ENCODE measurements around the gene RAB4B. TPM values are rescaled to one million over a fixed set of nuclear protein-coding genes. Genes with fewer than 3 reads are reported as not detected.

RAB4B gene
- total and polyA plus RNA-seq, 2 experiments from 2014 or later: 27.4 to 29.0 TPM

DNA sequence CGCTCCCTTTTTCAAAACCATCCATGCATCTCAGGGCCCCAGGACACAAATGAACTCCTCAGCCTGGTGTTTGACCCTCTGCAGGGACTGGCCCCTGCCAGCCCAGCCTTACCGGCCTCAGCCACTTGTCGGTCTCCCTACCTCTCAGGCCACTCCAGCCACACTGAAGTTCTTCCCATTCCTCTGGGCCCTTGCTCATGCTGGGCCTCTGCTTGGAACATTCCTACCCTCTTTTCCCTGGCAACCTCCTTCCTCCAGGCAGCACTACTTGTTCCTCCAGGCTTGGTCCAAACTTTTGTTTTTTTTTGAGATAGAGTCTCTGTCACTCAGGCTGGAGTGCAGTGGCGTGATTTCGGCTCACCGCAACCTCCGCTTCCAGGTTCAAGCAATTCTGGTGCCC is 13.3 kb downstream of the RAB4B start:
- H3K27ac ChIP-seq (ENCODE audit: low read depth): no peak overlapping the region
- no peak overlapping the region for H3K4me3 ChIP-seq
- no peak for DNase-seq (ENCODE audit: low spot score)
- no peaks in the 10 kb centered on the region for H4K20me1 ChIP-seq (replicated peaks; ENCODE audit: insufficient read depth)
- no peak overlapping the region for H2AFZ ChIP-seq
- ATAC-seq: no peak
- TF ChIP-seq EZH2 (IDR thresholded peaks at IDR 0.05; ENCODE audit: low read depth, unreplicated experiment): no peak
- H3K4me1 ChIP-seq (ENCODE audit: insufficient read depth): no peaks in the 10 kb centered on the region
- no peaks in the 10 kb centered on the region for H3K79me2 ChIP-seq (replicated peaks; ENCODE audit: insufficient read depth)
- Mint-ChIP-seq H3K36me3 (ENCODE audit: low read depth) (peaks cover 5% of the 10 kb centered on the region; the same call in 2 of the 3 replicates), H3K4me1 (no peaks in the 10 kb centered on the region), H3K27me3 (ENCODE audit: insufficient read depth, low read depth, poor library complexity) (peaks cover 6% of the 10 kb centered on the region), H3K27ac (no peak overlapping the region), H3K9me3 (no peaks in the 10 kb centered on the region), H3K4me3 (no peak overlapping the region)
- no peaks in the 10 kb centered on the region for H3K27me3 ChIP-seq (ENCODE audit: insufficient read depth)
- H3F3A ChIP-seq (replicated peaks; ENCODE audit: low read depth): no peaks in the 10 kb centered on the region
- H3K4me2 ChIP-seq: no peak overlapping the region
- no peaks in the 10 kb centered on the region for H3K36me3 ChIP-seq (ENCODE audit: insufficient read depth)
- no peaks in the 10 kb centered on the region for H3K9me2 ChIP-seq (ENCODE audit: insufficient read depth)

DNA sequence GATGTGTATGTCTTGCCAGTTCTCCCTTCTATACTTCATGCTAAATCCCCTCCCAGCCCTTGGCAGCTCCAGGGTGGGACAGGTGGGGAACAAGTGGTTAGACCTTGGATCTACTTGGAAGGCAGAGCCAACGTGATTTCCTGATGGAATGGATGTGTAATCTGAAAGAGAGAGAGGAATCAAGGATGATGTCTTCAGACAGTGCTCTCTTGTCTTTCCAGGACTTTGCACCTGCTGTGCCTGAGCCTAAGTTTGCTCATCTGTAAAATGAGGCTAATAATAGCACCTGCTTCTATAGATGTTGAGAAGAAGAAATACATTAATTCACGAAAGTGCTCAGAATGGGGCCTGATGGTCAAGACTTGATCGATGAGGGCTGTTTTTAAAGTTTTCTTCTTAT is 13.9 kb downstream of the RAB4B start:
- Histone ChIP-seq H3K4me1 (ENCODE audit: insufficient read depth) (no peaks in the 10 kb centered on the region), H3K4me3 (no peak overlapping the region), H3K9me2 (ENCODE audit: insufficient read depth) (no peaks in the 10 kb centered on the region), H4K20me1 (replicated peaks; ENCODE audit: insufficient read depth) (no peaks in the 10 kb centered on the region), H3K4me2 (no peak overlapping the region), H3K36me3 (ENCODE audit: insufficient read depth) (no peaks in the 10 kb centered on the region), H3F3A (replicated peaks; ENCODE audit: low read depth) (no peaks in the 10 kb centered on the region), H3K27me3 (ENCODE audit: insufficient read depth) (no peaks in the 10 kb centered on the region), H2AFZ (no peak overlapping the region), H3K79me2 (replicated peaks; ENCODE audit: insufficient read depth) (no peaks in the 10 kb centered on the region), H3K27ac (ENCODE audit: low read depth) (no peak overlapping the region)
- no peak for ATAC-seq
- peaks cover 5% of the 10 kb centered on the region; the same call in 2 of the 3 replicates for H3K36me3 Mint-ChIP-seq (ENCODE audit: low read depth)
- H3K27me3 Mint-ChIP-seq (ENCODE audit: insufficient read depth, low read depth, poor library complexity): peaks cover 3% of the 10 kb centered on the region
- no peaks in the 10 kb centered on the region for H3K9me3 Mint-ChIP-seq
- no peak overlapping the region for H3K4me3 Mint-ChIP-seq
- H3K4me1 Mint-ChIP-seq: peaks cover 3% of the 10 kb centered on the region; the same call in 2 of the 3 replicates
- DNase-seq (ENCODE audit: low spot score): no peak
- H3K27ac Mint-ChIP-seq: no peak overlapping the region
- TF ChIP-seq, protein P1, sequence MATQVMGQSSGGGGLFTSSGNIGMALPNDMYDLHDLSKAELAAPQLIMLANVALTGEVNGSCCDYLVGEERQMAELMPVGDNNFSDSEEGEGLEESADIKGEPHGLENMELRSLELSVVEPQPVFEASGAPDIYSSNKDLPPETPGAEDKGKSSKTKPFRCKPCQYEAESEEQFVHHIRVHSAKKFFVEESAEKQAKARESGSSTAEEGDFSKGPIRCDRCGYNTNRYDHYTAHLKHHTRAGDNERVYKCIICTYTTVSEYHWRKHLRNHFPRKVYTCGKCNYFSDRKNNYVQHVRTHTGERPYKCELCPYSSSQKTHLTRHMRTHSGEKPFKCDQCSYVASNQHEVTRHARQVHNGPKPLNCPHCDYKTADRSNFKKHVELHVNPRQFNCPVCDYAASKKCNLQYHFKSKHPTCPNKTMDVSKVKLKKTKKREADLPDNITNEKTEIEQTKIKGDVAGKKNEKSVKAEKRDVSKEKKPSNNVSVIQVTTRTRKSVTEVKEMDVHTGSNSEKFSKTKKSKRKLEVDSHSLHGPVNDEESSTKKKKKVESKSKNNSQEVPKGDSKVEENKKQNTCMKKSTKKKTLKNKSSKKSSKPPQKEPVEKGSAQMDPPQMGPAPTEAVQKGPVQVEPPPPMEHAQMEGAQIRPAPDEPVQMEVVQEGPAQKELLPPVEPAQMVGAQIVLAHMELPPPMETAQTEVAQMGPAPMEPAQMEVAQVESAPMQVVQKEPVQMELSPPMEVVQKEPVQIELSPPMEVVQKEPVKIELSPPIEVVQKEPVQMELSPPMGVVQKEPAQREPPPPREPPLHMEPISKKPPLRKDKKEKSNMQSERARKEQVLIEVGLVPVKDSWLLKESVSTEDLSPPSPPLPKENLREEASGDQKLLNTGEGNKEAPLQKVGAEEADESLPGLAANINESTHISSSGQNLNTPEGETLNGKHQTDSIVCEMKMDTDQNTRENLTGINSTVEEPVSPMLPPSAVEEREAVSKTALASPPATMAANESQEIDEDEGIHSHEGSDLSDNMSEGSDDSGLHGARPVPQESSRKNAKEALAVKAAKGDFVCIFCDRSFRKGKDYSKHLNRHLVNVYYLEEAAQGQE (IDR thresholded peaks at IDR 0.05; ENCODE audit: unreplicated experiment): no peak
- TF ChIP-seq JUNB (IDR thresholded peaks at IDR 0.05; ENCODE audit: unreplicated experiment): no peak
- TF ChIP-seq EZH2phosphoT487 (IDR thresholded peaks at IDR 0.05; ENCODE audit: unreplicated experiment): no peak
- TF ChIP-seq POLR2AphosphoS5 (IDR thresholded peaks at IDR 0.05; ENCODE audit: low read depth): no peak
- no peak for TF ChIP-seq ZNF331 (CRISPR knock-in tag; IDR thresholded peaks at IDR 0.05; ENCODE audit: low read depth)
- TF ChIP-seq, protein P2, sequence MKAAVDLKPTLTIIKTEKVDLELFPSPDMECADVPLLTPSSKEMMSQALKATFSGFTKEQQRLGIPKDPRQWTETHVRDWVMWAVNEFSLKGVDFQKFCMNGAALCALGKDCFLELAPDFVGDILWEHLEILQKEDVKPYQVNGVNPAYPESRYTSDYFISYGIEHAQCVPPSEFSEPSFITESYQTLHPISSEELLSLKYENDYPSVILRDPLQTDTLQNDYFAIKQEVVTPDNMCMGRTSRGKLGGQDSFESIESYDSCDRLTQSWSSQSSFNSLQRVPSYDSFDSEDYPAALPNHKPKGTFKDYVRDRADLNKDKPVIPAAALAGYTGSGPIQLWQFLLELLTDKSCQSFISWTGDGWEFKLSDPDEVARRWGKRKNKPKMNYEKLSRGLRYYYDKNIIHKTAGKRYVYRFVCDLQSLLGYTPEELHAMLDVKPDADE (IDR thresholded peaks at IDR 0.05): no peak
- TF ChIP-seq CREB1 (CRISPR knock-in tag; IDR thresholded peaks at IDR 0.05; ENCODE audit: low read depth): no peak
- no peak for TF ChIP-seq NANOG (IDR thresholded peaks at IDR 0.05; ENCODE audit: borderline replicate concordance)
- TF ChIP-seq, protein P3, sequence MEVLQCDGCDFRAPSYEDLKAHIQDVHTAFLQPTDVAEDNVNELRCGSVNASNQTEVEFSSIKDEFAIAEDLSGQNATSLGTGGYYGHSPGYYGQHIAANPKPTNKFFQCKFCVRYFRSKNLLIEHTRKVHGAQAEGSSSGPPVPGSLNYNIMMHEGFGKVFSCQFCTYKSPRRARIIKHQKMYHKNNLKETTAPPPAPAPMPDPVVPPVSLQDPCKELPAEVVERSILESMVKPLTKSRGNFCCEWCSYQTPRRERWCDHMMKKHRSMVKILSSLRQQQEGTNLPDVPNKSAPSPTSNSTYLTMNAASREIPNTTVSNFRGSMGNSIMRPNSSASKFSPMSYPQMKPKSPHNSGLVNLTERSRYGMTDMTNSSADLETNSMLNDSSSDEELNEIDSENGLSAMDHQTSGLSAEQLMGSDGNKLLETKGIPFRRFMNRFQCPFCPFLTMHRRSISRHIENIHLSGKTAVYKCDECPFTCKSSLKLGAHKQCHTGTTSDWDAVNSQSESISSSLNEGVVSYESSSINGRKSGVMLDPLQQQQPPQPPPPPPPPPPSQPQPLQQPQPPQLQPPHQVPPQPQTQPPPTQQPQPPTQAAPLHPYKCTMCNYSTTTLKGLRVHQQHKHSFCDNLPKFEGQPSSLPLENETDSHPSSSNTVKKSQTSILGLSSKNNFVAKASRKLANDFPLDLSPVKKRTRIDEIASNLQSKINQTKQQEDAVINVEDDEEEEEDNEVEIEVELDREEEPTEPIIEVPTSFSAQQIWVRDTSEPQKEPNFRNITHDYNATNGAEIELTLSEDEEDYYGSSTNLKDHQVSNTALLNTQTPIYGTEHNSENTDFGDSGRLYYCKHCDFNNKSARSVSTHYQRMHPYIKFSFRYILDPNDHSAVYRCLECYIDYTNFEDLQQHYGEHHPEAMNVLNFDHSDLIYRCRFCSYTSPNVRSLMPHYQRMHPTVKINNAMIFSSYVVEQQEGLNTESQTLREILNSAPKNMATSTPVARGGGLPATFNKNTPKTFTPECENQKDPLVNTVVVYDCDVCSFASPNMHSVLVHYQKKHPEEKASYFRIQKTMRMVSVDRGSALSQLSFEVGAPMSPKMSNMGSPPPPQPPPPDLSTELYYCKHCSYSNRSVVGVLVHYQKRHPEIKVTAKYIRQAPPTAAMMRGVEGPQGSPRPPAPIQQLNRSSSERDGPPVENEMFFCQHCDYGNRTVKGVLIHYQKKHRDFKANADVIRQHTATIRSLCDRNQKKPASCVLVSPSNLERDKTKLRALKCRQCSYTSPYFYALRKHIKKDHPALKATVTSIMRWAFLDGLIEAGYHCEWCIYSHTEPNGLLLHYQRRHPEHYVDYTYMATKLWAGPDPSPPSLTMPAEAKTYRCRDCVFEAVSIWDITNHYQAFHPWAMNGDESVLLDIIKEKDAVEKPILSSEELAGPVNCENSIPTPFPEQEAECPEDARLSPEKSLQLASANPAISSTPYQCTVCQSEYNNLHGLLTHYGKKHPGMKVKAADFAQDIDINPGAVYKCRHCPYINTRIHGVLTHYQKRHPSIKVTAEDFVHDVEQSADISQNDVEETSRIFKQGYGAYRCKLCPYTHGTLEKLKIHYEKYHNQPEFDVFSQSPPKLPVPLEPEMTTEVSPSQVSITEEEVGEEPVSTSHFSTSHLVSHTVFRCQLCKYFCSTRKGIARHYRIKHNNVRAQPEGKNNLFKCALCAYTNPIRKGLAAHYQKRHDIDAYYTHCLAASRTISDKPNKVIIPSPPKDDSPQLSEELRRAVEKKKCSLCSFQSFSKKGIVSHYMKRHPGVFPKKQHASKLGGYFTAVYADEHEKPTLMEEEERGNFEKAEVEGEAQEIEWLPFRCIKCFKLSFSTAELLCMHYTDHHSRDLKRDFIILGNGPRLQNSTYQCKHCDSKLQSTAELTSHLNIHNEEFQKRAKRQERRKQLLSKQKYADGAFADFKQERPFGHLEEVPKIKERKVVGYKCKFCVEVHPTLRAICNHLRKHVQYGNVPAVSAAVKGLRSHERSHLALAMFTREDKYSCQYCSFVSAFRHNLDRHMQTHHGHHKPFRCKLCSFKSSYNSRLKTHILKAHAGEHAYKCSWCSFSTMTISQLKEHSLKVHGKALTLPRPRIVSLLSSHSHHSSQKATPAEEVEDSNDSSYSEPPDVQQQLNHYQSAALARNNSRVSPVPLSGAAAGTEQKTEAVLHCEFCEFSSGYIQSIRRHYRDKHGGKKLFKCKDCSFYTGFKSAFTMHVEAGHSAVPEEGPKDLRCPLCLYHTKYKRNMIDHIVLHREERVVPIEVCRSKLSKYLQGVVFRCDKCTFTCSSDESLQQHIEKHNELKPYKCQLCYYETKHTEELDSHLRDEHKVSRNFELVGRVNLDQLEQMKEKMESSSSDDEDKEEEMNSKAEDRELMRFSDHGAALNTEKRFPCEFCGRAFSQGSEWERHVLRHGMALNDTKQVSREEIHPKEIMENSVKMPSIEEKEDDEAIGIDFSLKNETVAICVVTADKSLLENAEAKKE (CRISPR knock-in tag; IDR thresholded peaks at IDR 0.05): no peak
- no peak for TF ChIP-seq EZH2 (IDR thresholded peaks at IDR 0.05; ENCODE audit: low read depth, unreplicated experiment)
- TF ChIP-seq ZNF114 (CRISPR knock-in tag; IDR thresholded peaks at IDR 0.05): no peak
